H1 (cell line): ENCODE results near the gene CD4. TPM values are rescaled to one million over a fixed set of nuclear protein-coding genes. Genes with fewer than 3 reads are reported as not detected.
A peak's percentile ranks its signal among the peaks of the same experiment; 100 is the strongest.

Source experiments
- ASH2L ChIP-seq: fragments of 200-600, 300-600 bp; sonication (generic); IDR thresholded peaks from one replicate; pipeline ENCODE4 v1.7.1; 2017; ENCODE audit warnings: low read length
- BACH1 ChIP-seq: IDR thresholded peaks from 2 replicates; pipeline ENCODE4 v1.6.1; 2012; ENCODE audit warnings: low read length, improper control_type of control experiment
- BRCA1 ChIP-seq: IDR thresholded peaks from 2 replicates; pipeline ENCODE4 v1.6.1; 2012; ENCODE audit warnings: low read depth, low read length, improper control_type of control experiment
- CEBPB ChIP-seq: IDR thresholded peaks from 2 replicates; pipeline ENCODE4 v1.6.1; 2012; ENCODE audit warnings: low read depth, low read length
- GTF2F1 ChIP-seq: IDR thresholded peaks from 2 replicates; pipeline ENCODE4 v1.6.1; 2012; ENCODE audit warnings: low read depth, low read length, improper control_type of control experiment, borderline replicate concordance
- JUND ChIP-seq: IDR thresholded peaks from 2 replicates; pipeline ENCODE4 v1.6.1; 2011; ENCODE audit warnings: mild to moderate bottlenecking, improper control_type of control experiment, low read length
- MAFK ChIP-seq: IDR thresholded peaks from 2 replicates; pipeline ENCODE4 v1.6.1; 2012; ENCODE audit warnings: low read depth, mild to moderate bottlenecking, improper control_type of control experiment, low read length
- PHF8 ChIP-seq: fragments of 200-600 bp; sonication (generic); conservative IDR thresholded peaks from 2 replicates; pipeline ENCODE4 v1.7.1; 2012; ENCODE audit warnings: low read depth, mild to moderate bottlenecking, inconsistent platforms, low read length, moderate library complexity
- POLR2A ChIP-seq, 2 experiments: IDR thresholded peaks; 1 replicate in 1 of 2; 2 replicates in 1 of 2; pipeline ENCODE4 v1.6.1; 2011; ENCODE audit warnings: low read depth in 2 of 2, low read length in 2 of 2, mild to moderate bottlenecking in 2 of 2; ENCODE audit errors: control extremely low read depth in 1 of 2
- POLR2AphosphoS5 ChIP-seq: IDR thresholded peaks from 2 replicates; pipeline ENCODE4 v1.6.1; 2011; ENCODE audit warnings: low read depth, low read length
- RFX5 ChIP-seq: IDR thresholded peaks from 2 replicates; pipeline ENCODE4 v1.6.1; 2011; ENCODE audit warnings: low read depth, low read length, improper control_type of control experiment, borderline replicate concordance
- RNF2 ChIP-seq: fragments of 200-900, 300-1000 bp; sonication (generic); IDR thresholded peaks from 2 replicates; pipeline ENCODE4 v1.7.1; 2016; ENCODE audit warnings: borderline replicate concordance, low read depth, mild to moderate bottlenecking, antibody characterized with exemption, low read length; ENCODE audit not compliant: poor library complexity, severe bottlenecking; ENCODE audit errors: missing control alignments
- SIN3A ChIP-seq, 2 experiments: IDR thresholded peaks in 1 of 2; conservative IDR thresholded peaks in 1 of 2; 2 replicates each; pipeline ENCODE4 v1.6.1; 2011 to 2012; ENCODE audit warnings: low read length in 2 of 2, improper control_type of control experiment in 1 of 2, low read depth in 1 of 2, mild to moderate bottlenecking in 1 of 2
- SP4 ChIP-seq: IDR thresholded peaks from 2 replicates; pipeline ENCODE4 v1.6.1; 2012; ENCODE audit warnings: low read length, inconsistent platforms
- SRF ChIP-seq: IDR thresholded peaks from 2 replicates; pipeline ENCODE4 v1.6.1; 2011; ENCODE audit warnings: mild to moderate bottlenecking, low read depth, low read length, moderate library complexity
- TAF7 ChIP-seq: optimal IDR thresholded peaks from 2 replicates; pipeline ENCODE3; 2011; ENCODE audit warnings: low read depth, mild to moderate bottlenecking, inconsistent platforms, low read length, moderate library complexity, borderline replicate concordance
- TEAD4 ChIP-seq: IDR thresholded peaks from 2 replicates; pipeline ENCODE4 v1.6.1; 2012; ENCODE audit warnings: low read depth, low read length, inconsistent platforms, mixed read lengths
- USF2 ChIP-seq: IDR thresholded peaks from 2 replicates; pipeline ENCODE4 v1.6.1; 2011; ENCODE audit warnings: low read length, improper control_type of control experiment
- ZNF274 ChIP-seq: IDR thresholded peaks from 2 replicates; pipeline ENCODE4 v1.7.0; 2012; ENCODE audit warnings: low read length, borderline replicate concordance; ENCODE audit errors: extremely low read depth
- polyA plus RNA-seq, 7 experiments: library from polyadenylated mRNA; depleted of rRNA in 3 of 7; stranded (reverse) in 5 of 7; unstranded in 2 of 7; fragments of >200 nt in 5 of 7; fragments of 200-250 nt in 2 of 7; gene quantifications; 1 replicate in 5 of 7; 2 replicates in 1 of 7; 4 replicates in 1 of 7; pipeline versions ENCODE4 v1.2.1 to v1.2.3, GENCODE V29; 2011 to 2013; ENCODE audit warnings: missing spikeins in 2 of 7, mixed read lengths in 2 of 7
- total RNA-seq: library from RNA; stranded (reverse); fragmentation: NEBNext Ultra II Directional; extraction: Animal tissue kit (Norgen Biotek cat#: 25700); gene quantifications from 2 replicates; pipeline ENCODE4 v1.2.1, GENCODE V29; 2021
- TF ChIP-seq, protein P1 (sequence below): IDR thresholded peaks from 2 replicates; pipeline ENCODE4 v1.6.1; 2012; ENCODE audit warnings: inconsistent platforms

The CD4 gene
- total and polyA plus RNA-seq, 2 of the 8 experiments (the other 6 are each of a cell fraction or from before 2014, with no cell fraction given): 3.4 to 5.1 TPM

GRCh38 chr12:6851153-6851920 lies 62.0 kb downstream of the CD4 start, which contains the start of gene CDCA3 (continued):
- TF ChIP-seq, protein P1, sequence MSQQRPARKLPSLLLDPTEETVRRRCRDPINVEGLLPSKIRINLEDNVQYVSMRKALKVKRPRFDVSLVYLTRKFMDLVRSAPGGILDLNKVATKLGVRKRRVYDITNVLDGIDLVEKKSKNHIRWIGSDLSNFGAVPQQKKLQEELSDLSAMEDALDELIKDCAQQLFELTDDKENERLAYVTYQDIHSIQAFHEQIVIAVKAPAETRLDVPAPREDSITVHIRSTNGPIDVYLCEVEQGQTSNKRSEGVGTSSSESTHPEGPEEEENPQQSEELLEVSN: peak; percentile 87
- TF ChIP-seq SRF (no peak), JUND (no peak), POLR2AphosphoS5 (peak; percentile 68; the same call in 1 of the 2 replicates), TEAD4 (peak; percentile 27; the same call in 1 of the 2 replicates), POLR2A (IDR thresholded peaks at IDR 0.05; ENCODE audit: control extremely low read depth in 1 of 2, low read depth in 2 of 2, low read length in 2 of 2) (peak in 1 of 2 experiments; percentile 24; a peak in 1 of 3 replicates), MAFK (no peak), SIN3A (conservative IDR thresholded peaks at IDR 0.05 in 1 of 2, IDR thresholded peaks at IDR 0.05 in 1 of 2; ENCODE audit: low read depth in 1 of 2, low read length in 2 of 2) (peak; percentile 89 to 96), PHF8 (no peak), ZNF274 (no peak), GTF2F1 (no peak), RNF2 (no peak), SP4 (no peak; the same call in 1 of the 2 replicates), BRCA1 (no peak), TAF7 (peak; percentile 67), CEBPB (no peak), BACH1 (no peak), RFX5 (no peak), ASH2L (peak; percentile 68), USF2 (no peak)
